WTC11 (cell line): Measurements from ENCODE around the gene BLZF1. TPM values are rescaled to one million over a fixed set of nuclear protein-coding genes. Genes with fewer than 3 reads are reported as not detected.

ENCODE experiments used
- ATAC-seq: fragments of 200-7000 bp; cut with Tn5 transposase; 2 replicates; pipeline ENCODE4 v1.10.0; 2021; ENCODE audit warnings: mild to moderate bottlenecking, moderate library complexity
- CTCF ChIA-PET: fragments of 300-600 bp; sonication (Branson Sonifier 250); formaldehyde crosslinking; loops from one replicate; lab custom pipeline; 2021; ENCODE audit warnings: antibody characterized with exemption; lab: Charles Lee
- POLR2A ChIA-PET: fragments of 350-600 bp; sonication (Branson Sonifier 250); formaldehyde crosslinking; loops from one replicate; lab custom pipeline; 2021; ENCODE audit warnings: antibody characterized with exemption; lab: Charles Lee
- DNase-seq: peaks from one replicate; pipeline ENCODE4 v3.0.0; 2021; ENCODE audit warnings: low spot score
- H3K27ac Mint-ChIP-seq: 2 replicates; pipeline ENCODE4 v1.8.0; 2021; ENCODE audit warnings: mixed read lengths
- H3K27me3 Mint-ChIP-seq: 2 replicates; pipeline ENCODE4 v1.8.0; 2021; ENCODE audit warnings: low read depth, mild to moderate bottlenecking, moderate library complexity, mixed read lengths
- H3K36me3 Mint-ChIP-seq: 2 replicates; pipeline ENCODE4 v1.8.0; 2021; ENCODE audit warnings: mixed read lengths
- H3K4me1 Mint-ChIP-seq: 2 replicates; pipeline ENCODE4 v1.8.0; 2022; ENCODE audit warnings: mixed read lengths
- H3K4me3 Mint-ChIP-seq: 2 replicates; pipeline ENCODE4 v1.8.0; 2021; ENCODE audit warnings: mild to moderate bottlenecking, moderate library complexity, mixed read lengths
- H3K9me3 Mint-ChIP-seq: 2 replicates; pipeline ENCODE4 v1.8.0; 2021; ENCODE audit warnings: mixed read lengths
- ATF1 ChIP-seq: sonication (generic); formaldehyde crosslinking; IDR thresholded peaks from 2 replicates; pipeline ENCODE4 v1.8.1; 2023; ENCODE audit warnings: mild to moderate bottlenecking, moderate library complexity, missing genetic modification reagents
- IRF2 ChIP-seq: sonication (generic); formaldehyde crosslinking; IDR thresholded peaks from 2 replicates; pipeline ENCODE4 v1.8.0; 2022; ENCODE audit warnings: low read depth, missing genetic modification reagents, borderline replicate concordance
- MYBL2 ChIP-seq: sonication (generic); formaldehyde crosslinking; IDR thresholded peaks from 2 replicates; pipeline ENCODE4 v1.8.1; 2023; ENCODE audit warnings: mild to moderate bottlenecking, moderate library complexity, missing genetic modification reagents
- NFE2L1 ChIP-seq: sonication (generic); formaldehyde crosslinking; IDR thresholded peaks from 2 replicates; pipeline ENCODE4 v1.8.1; 2023; ENCODE audit warnings: missing genetic modification reagents
- NR2C2 ChIP-seq: sonication (generic); formaldehyde crosslinking; IDR thresholded peaks from 2 replicates; pipeline ENCODE4 v1.8.0; 2022; ENCODE audit warnings: mild to moderate bottlenecking, missing genetic modification reagents
- NR3C1 ChIP-seq: sonication (generic); formaldehyde crosslinking; conservative IDR thresholded peaks from 2 replicates; pipeline ENCODE4 v1.8.1; 2023; ENCODE audit warnings: low read depth, mild to moderate bottlenecking, missing genetic modification reagents
- OVOL2 ChIP-seq: fragments of 250-450 bp; sonication (Bioruptor Pico); IDR thresholded peaks from 2 replicates; pipeline ENCODE4 v1.9.0; 2021; ENCODE audit warnings: mild to moderate bottlenecking, borderline replicate concordance
- SP1 ChIP-seq: sonication (generic); formaldehyde crosslinking; conservative IDR thresholded peaks from 2 replicates; pipeline ENCODE4 v1.8.1; 2022; ENCODE audit warnings: missing genetic modification reagents
- total RNA-seq: library from RNA; stranded (reverse); gene quantifications from 3 replicates; pipeline ENCODE4 v1.2.3, GENCODE V29; 2021
- TF ChIP-seq, protein P1 (sequence below): sonication (generic); formaldehyde crosslinking; IDR thresholded peaks from 2 replicates; pipeline ENCODE4 v1.8.1; 2023; ENCODE audit warnings: mild to moderate bottlenecking, missing genetic modification reagents
- TF ChIP-seq, protein P2 (sequence below): sonication (generic); formaldehyde crosslinking; IDR thresholded peaks from 2 replicates; pipeline ENCODE4 v1.8.0; 2023; ENCODE audit warnings: mild to moderate bottlenecking, missing genetic modification reagents
- TF ChIP-seq, protein P3 (sequence below): sonication (generic); formaldehyde crosslinking; IDR thresholded peaks from 2 replicates; pipeline ENCODE4 v1.8.1; 2022; ENCODE audit warnings: missing genetic modification reagents, borderline replicate concordance
- TF ChIP-seq, protein P4 (sequence below): fragments of 250-450 bp; sonication (Bioruptor Pico); conservative IDR thresholded peaks from 2 replicates; pipeline ENCODE4 v1.9.0; 2021; ENCODE audit warnings: mild to moderate bottlenecking
- TF ChIP-seq, protein P5 (sequence below): sonication (generic); formaldehyde crosslinking; IDR thresholded peaks from 2 replicates; pipeline ENCODE4 v1.8.1; 2022; ENCODE audit warnings: low read depth, mild to moderate bottlenecking, moderate library complexity, missing genetic modification reagents, borderline replicate concordance
- TF ChIP-seq, protein P6 (sequence below): sonication (generic); formaldehyde crosslinking; IDR thresholded peaks from 2 replicates; pipeline ENCODE4 v1.8.1; 2023; ENCODE audit warnings: mild to moderate bottlenecking, missing genetic modification reagents, moderate library complexity
- TF ChIP-seq, protein P7 (sequence below): sonication (generic); formaldehyde crosslinking; IDR thresholded peaks from 2 replicates; pipeline ENCODE4 v1.8.0; 2022; ENCODE audit warnings: mild to moderate bottlenecking, missing genetic modification reagents

BLZF1 gene
- total RNA-seq, 1 experiment from 2014 or later = 8.3 TPM

DNA sequence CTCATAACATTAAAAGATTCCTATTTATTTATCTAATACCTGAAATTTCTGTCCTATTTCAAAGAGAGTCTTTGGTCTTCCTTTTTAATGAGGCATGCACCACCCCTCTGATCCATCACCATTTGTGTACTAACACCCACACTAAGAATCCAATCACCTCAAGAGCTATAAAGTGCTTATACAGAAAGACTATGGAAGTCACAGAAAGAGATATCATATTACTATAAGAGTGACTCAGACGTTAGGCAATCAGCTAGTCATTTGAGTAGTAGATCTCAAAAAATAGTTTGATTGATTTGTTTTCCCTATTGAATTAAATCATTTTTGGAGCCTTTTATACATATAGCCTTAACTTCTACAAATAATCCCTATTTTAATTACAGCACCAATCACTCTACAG, 46.5 kb upstream of the BLZF1 start:
- ChIA-PET POLR2A (no interaction called here), CTCF (interaction anchor here (1.0 kb wide), 1 partner anchor 27 kb away, joined by 5 read pairs; no protein-coding TSS in a partner anchor)
- no peaks in the 10 kb centered on the region for H3K27me3 Mint-ChIP-seq
- TF ChIP-seq SP1 = no peak
- TF ChIP-seq, protein P1, sequence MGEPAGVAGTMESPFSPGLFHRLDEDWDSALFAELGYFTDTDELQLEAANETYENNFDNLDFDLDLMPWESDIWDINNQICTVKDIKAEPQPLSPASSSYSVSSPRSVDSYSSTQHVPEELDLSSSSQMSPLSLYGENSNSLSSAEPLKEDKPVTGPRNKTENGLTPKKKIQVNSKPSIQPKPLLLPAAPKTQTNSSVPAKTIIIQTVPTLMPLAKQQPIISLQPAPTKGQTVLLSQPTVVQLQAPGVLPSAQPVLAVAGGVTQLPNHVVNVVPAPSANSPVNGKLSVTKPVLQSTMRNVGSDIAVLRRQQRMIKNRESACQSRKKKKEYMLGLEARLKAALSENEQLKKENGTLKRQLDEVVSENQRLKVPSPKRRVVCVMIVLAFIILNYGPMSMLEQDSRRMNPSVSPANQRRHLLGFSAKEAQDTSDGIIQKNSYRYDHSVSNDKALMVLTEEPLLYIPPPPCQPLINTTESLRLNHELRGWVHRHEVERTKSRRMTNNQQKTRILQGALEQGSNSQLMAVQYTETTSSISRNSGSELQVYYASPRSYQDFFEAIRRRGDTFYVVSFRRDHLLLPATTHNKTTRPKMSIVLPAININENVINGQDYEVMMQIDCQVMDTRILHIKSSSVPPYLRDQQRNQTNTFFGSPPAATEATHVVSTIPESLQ (CRISPR knock-in tag) = no peak
- TF ChIP-seq MYBL2 = no peak
- TF ChIP-seq, protein P2, sequence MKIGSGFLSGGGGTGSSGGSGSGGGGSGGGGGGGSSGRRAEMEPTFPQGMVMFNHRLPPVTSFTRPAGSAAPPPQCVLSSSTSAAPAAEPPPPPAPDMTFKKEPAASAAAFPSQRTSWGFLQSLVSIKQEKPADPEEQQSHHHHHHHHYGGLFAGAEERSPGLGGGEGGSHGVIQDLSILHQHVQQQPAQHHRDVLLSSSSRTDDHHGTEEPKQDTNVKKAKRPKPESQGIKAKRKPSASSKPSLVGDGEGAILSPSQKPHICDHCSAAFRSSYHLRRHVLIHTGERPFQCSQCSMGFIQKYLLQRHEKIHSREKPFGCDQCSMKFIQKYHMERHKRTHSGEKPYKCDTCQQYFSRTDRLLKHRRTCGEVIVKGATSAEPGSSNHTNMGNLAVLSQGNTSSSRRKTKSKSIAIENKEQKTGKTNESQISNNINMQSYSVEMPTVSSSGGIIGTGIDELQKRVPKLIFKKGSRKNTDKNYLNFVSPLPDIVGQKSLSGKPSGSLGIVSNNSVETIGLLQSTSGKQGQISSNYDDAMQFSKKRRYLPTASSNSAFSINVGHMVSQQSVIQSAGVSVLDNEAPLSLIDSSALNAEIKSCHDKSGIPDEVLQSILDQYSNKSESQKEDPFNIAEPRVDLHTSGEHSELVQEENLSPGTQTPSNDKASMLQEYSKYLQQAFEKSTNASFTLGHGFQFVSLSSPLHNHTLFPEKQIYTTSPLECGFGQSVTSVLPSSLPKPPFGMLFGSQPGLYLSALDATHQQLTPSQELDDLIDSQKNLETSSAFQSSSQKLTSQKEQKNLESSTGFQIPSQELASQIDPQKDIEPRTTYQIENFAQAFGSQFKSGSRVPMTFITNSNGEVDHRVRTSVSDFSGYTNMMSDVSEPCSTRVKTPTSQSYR (CRISPR knock-in tag) = no peak
- TF ChIP-seq, protein P3, sequence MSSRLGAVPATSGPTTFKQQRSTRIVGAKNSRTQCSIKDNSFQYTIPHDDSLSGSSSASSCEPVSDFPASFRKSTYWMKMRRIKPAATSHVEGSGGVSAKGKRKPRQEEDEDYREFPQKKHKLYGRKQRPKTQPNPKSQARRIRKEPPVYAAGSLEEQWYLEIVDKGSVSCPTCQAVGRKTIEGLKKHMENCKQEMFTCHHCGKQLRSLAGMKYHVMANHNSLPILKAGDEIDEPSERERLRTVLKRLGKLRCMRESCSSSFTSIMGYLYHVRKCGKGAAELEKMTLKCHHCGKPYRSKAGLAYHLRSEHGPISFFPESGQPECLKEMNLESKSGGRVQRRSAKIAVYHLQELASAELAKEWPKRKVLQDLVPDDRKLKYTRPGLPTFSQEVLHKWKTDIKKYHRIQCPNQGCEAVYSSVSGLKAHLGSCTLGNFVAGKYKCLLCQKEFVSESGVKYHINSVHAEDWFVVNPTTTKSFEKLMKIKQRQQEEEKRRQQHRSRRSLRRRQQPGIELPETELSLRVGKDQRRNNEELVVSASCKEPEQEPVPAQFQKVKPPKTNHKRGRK (CRISPR knock-in tag) = no peak
- TF ChIP-seq, protein P4, sequence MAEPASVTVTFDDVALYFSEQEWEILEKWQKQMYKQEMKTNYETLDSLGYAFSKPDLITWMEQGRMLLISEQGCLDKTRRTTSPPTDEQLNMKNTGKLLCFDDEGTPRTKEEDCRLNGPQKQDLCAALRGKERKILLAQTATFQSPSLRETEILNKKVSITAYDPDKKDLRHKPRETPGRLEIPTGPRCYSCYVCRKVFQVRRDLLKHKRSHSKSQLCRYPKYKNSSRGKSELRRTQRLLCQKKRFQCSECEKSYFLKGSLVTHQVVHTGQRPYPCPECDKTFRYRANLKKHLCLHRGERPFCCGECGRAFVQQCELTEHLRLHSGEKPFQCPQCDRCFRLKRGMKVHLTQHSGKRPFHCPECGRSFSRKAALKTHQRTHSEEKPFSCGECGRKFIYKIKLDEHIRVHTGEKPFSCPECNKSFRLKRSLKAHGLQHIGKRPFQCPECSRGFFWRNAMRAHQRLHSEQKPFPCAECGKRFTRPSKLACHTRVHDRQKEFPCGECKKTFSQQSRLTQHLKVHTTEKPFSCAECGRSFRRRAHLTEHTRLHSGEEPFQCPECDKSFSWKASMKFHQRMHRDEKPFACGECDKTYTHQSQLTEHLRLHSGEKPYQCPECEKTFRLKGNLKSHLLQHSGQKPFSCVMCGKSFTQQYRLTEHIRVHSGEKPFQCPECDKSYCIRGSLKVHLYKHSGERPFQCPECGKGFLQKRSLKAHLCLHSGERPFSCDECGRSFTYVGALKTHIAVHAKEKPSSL = no peak
- TF ChIP-seq NR2C2 (CRISPR knock-in tag) = no peak
- TF ChIP-seq IRF2 (CRISPR knock-in tag) = no peak
- TF ChIP-seq, protein P5, sequence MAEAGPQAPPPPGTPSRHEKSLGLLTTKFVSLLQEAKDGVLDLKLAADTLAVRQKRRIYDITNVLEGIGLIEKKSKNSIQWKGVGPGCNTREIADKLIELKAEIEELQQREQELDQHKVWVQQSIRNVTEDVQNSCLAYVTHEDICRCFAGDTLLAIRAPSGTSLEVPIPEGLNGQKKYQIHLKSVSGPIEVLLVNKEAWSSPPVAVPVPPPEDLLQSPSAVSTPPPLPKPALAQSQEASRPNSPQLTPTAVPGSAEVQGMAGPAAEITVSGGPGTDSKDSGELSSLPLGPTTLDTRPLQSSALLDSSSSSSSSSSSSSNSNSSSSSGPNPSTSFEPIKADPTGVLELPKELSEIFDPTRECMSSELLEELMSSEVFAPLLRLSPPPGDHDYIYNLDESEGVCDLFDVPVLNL (CRISPR knock-in tag) = no peak
- TF ChIP-seq, protein P6, sequence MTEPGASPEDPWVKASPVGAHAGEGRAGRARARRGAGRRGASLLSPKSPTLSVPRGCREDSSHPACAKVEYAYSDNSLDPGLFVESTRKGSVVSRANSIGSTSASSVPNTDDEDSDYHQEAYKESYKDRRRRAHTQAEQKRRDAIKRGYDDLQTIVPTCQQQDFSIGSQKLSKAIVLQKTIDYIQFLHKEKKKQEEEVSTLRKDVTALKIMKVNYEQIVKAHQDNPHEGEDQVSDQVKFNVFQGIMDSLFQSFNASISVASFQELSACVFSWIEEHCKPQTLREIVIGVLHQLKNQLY (CRISPR knock-in tag) = no peak
- TF ChIP-seq NFE2L1 (CRISPR knock-in tag) = no peak
- TF ChIP-seq OVOL2 (CRISPR knock-in tag) = no peak
- no peak for TF ChIP-seq ATF1 (CRISPR knock-in tag)
- no peak for TF ChIP-seq NR3C1
- TF ChIP-seq, protein P7, sequence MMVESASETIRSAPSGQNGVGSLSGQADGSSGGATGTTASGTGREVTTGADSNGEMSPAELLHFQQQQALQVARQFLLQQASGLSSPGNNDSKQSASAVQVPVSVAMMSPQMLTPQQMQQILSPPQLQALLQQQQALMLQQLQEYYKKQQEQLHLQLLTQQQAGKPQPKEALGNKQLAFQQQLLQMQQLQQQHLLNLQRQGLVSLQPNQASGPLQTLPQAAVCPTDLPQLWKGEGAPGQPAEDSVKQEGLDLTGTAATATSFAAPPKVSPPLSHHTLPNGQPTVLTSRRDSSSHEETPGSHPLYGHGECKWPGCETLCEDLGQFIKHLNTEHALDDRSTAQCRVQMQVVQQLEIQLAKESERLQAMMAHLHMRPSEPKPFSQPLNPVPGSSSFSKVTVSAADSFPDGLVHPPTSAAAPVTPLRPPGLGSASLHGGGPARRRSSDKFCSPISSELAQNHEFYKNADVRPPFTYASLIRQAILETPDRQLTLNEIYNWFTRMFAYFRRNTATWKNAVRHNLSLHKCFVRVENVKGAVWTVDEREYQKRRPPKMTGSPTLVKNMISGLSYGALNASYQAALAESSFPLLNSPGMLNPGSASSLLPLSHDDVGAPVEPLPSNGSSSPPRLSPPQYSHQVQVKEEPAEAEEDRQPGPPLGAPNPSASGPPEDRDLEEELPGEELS = no peak
- no peak for ATAC-seq
- H3K4me1 Mint-ChIP-seq = peaks cover 22% of the 10 kb centered on the region
- no peak overlapping the region for H3K4me3 Mint-ChIP-seq
- no peaks in the 10 kb centered on the region for H3K36me3 Mint-ChIP-seq
- H3K27ac Mint-ChIP-seq = no peak overlapping the region
- no peaks in the 10 kb centered on the region for H3K9me3 Mint-ChIP-seq
- no peak for DNase-seq
